Kidney capillary endothelial cell (primary cell): ENCODE data around the gene KREMEN2.
A peak's percentile ranks its signal among the peaks of the same experiment; 100 is the strongest.
"Not testable (repeated sequence)": the region's sequence is repeated elsewhere in the genome, so short reads cannot be mapped to it uniquely, and the experiment has no call there.

ENCODE experiments used
- DNase-seq: peaks from one replicate; pipeline ENCODE4 v3.0.0-alpha.2; 2018; ENCODE audit warnings: low spot score

Gene KREMEN2

GRCh38 chr16:2963723-2964474 is at the start of gene KREMEN2:
Gene KREMEN2 (plus strand): TSS chr16:2964275. CDS start chr16:2964521, 246 bp downstream.
- DNase-seq: no peak

GRCh38 chr16:2915196-2915929 is 48.7 kb upstream of the KREMEN2 start:
- DNase-seq: no peak

- peak; percentile 60 for DNase-seq
Observed at GRCh38 chr16:2919511-2920255, 44.4 kb upstream of the KREMEN2 start.

- no peak for DNase-seq
Observed at GRCh38 chr16:2923481-2923880, 40.6 kb upstream of the KREMEN2 start.

- DNase-seq: no peak
Observed at GRCh38 chr16:2924901-2925755, 38.9 kb upstream of the KREMEN2 start.

GRCh38 chr16:2925951-2926649 is 38.0 kb upstream of the KREMEN2 start:
- DNase-seq: no peak

- no peak for DNase-seq
Observed at GRCh38 chr16:2926650-2926999, 37.5 kb upstream of the KREMEN2 start.

- peak; percentile 77 for DNase-seq
Observed at GRCh38 chr16:2927010-2927646, 36.9 kb upstream of the KREMEN2 start.

- not testable (repeated sequence) for DNase-seq
Observed at GRCh38 chr16:2928151-2928550, 35.9 kb upstream of the KREMEN2 start.

GRCh38 chr16:2928796-2929195 is 35.3 kb upstream of the KREMEN2 start:
- no peak for DNase-seq

GRCh38 chr16:2929693-2930092 is 34.4 kb upstream of the KREMEN2 start:
- DNase-seq: no peak

- DNase-seq: no peak
Observed at GRCh38 chr16:2930236-2930635, 33.8 kb upstream of the KREMEN2 start.

GRCh38 chr16:2931231-2931914 is 32.7 kb upstream of the KREMEN2 start:
- not testable (repeated sequence) for DNase-seq

- no peak for DNase-seq
Observed at GRCh38 chr16:2933136-2933535, 30.9 kb upstream of the KREMEN2 start.

GRCh38 chr16:2933701-2934100 is 30.4 kb upstream of the KREMEN2 start:
- DNase-seq: no peak

- DNase-seq: no peak
Observed at GRCh38 chr16:2934450-2934849, 29.6 kb upstream of the KREMEN2 start.

GRCh38 chr16:2936436-2937011 is 27.6 kb upstream of the KREMEN2 start:
- DNase-seq: no peak

- no peak for DNase-seq
Observed at GRCh38 chr16:2937170-2937569, 26.9 kb upstream of the KREMEN2 start.

GRCh38 chr16:2938206-2938605 is 25.9 kb upstream of the KREMEN2 start:
- no peak for DNase-seq

GRCh38 chr16:2939968-2940367 is 24.1 kb upstream of the KREMEN2 start:
- no peak for DNase-seq
